A549 (cell line): Measurements from ENCODE around the gene SNTB2. TPM values are rescaled to one million over a fixed set of nuclear protein-coding genes. Genes with fewer than 3 reads are reported as not detected.

Source experiments
- ATAC-seq, 2 experiments: fragments of 200-7000 bp in 1 of 2; fragments of >200 bp in 1 of 2; cut with Nextera tagmentation in 1 of 2; cut with Tn5 transposase in 1 of 2; 3 replicates each; pipeline versions ENCODE4 v1.8.0 to v1.9.1; 2018 to 2020; ENCODE audit warnings: mild to moderate bottlenecking in 1 of 2, moderate library complexity in 1 of 2
- CTCF ChIA-PET: fragments of 300-600 bp; sonication (Branson Sonifier 250); formaldehyde crosslinking; extraction: SDS; loops from one replicate; lab custom pipeline; 2021; ENCODE audit warnings: antibody characterized with exemption, inconsistent platforms; lab: Yijun Ruan, JAX
- POLR2A ChIA-PET: fragments of 350-600 bp; formaldehyde crosslinking; extraction: SDS; loops from one replicate; lab custom pipeline; 2021; ENCODE audit warnings: antibody characterized with exemption, inconsistent platforms; lab: Yijun Ruan, JAX
- DNase-seq, 2 experiments: peaks; one replicate each; pipeline versions ENCODE4 v3.0.0 to v3.0.0-alpha.2; 2011 to 2016; ENCODE audit warnings: low read depth in 1 of 2, low spot score in 1 of 2
- FAIRE-seq: peaks from 2 replicates; lab custom pipeline; 2011; peaks lifted over from hg19 to GRCh38; lab: Jason Lieb, UNC
- H3K27ac ChIP-seq, 2 experiments: fragments of >200 bp; sonication (Bioruptor Twin); formaldehyde crosslinking; 3 replicates each; pipeline ENCODE4 v1.5.1; 2016 to 2017
- H3K4me1 ChIP-seq: fragments of >200 bp; sonication (Bioruptor Twin); formaldehyde crosslinking; 3 replicates; pipeline ENCODE4 v1.6.1; 2016
- H3K4me2 ChIP-seq: fragments of >200 bp; sonication (Bioruptor Twin); formaldehyde crosslinking; 3 replicates; pipeline ENCODE4 v1.6.1; 2016
- H3K4me3 ChIP-seq: fragments of >200 bp; sonication (Bioruptor Twin); formaldehyde crosslinking; 3 replicates; pipeline ENCODE4 v1.5.1; 2016
- H3K9me3 ChIP-seq: fragments of >200 bp; sonication (Bioruptor Twin); formaldehyde crosslinking; 3 replicates; pipeline ENCODE4 v1.6.1; 2016
- ATOH8 ChIP-seq: fragments of 250-450 bp; sonication (Bioruptor Pico); IDR thresholded peaks from 2 replicates; pipeline ENCODE4 v1.5.0; 2020; ENCODE audit warnings: low read depth, mild to moderate bottlenecking, moderate library complexity
- BHLHE40 ChIP-seq: IDR thresholded peaks from 2 replicates; pipeline ENCODE4 v1.6.1; 2012; ENCODE audit warnings: low read depth, low read length, inconsistent platforms
- CHD2 ChIP-seq: fragments of 150-350 bp; IDR thresholded peaks from 2 replicates; pipeline ENCODE4 v1.6.1; 2014; ENCODE audit warnings: low read length; ENCODE audit not compliant: partially characterized antibody
- CHD4 ChIP-seq: fragments of 200-600 bp; sonication (generic); IDR thresholded peaks from 2 replicates; pipeline ENCODE4 v1.6.1; 2016; ENCODE audit warnings: antibody characterized with exemption, mild to moderate bottlenecking, borderline replicate concordance
- E2F6 ChIP-seq: IDR thresholded peaks from 2 replicates; pipeline ENCODE4 v1.6.1; 2012; ENCODE audit warnings: low read depth, borderline replicate concordance
- EHF ChIP-seq: fragments of 250-450 bp; sonication (Bioruptor Pico); IDR thresholded peaks from 2 replicates; pipeline ENCODE4 v1.5.0; 2020; ENCODE audit warnings: mild to moderate bottlenecking
- EHMT2 ChIP-seq: fragments of 200-600 bp; sonication (generic); IDR thresholded peaks from 2 replicates; pipeline ENCODE4 v1.6.1; 2016; ENCODE audit warnings: antibody characterized with exemption, low read depth, mild to moderate bottlenecking, moderate library complexity
- EP300 ChIP-seq, 2 experiments: fragments of >200 bp; sonication (Bioruptor Twin); formaldehyde crosslinking; IDR thresholded peaks; 2 replicates in 1 of 2; 3 replicates in 1 of 2; pipeline ENCODE4 v1.6.1; 2016 to 2017
- ESRRA ChIP-seq: fragments of 150-350 bp; IDR thresholded peaks from 2 replicates; pipeline ENCODE4 v1.6.1; 2014; ENCODE audit warnings: mild to moderate bottlenecking, low read length, borderline replicate concordance
- FOSL2 ChIP-seq, 2 experiments: fragments of 450-650 bp in 1 of 2; fragments of >200 bp in 1 of 2; sonication (Bioruptor Twin) in 1 of 2; formaldehyde crosslinking; IDR thresholded peaks; 2 replicates each; pipeline versions ENCODE4 v1.5.0 to v1.6.1; 2016 to 2020; ENCODE audit warnings: mild to moderate bottlenecking in 1 of 2, moderate library complexity in 1 of 2
- GATA3 ChIP-seq: IDR thresholded peaks from 2 replicates; pipeline ENCODE4 v1.6.1; 2012; ENCODE audit warnings: borderline replicate concordance
- HES2 ChIP-seq: fragments of >200 bp; sonication (Bioruptor Twin); formaldehyde crosslinking; IDR thresholded peaks from 2 replicates; pipeline ENCODE4 v1.6.1; 2016
- HEYL ChIP-seq: fragments of 250-450 bp; sonication (Bioruptor Pico); IDR thresholded peaks from 2 replicates; pipeline ENCODE4 v1.8.0; 2021; ENCODE audit warnings: mild to moderate bottlenecking, moderate library complexity
- HOXA7 ChIP-seq: fragments of 250-450 bp; sonication (Bioruptor Pico); IDR thresholded peaks from 2 replicates; pipeline ENCODE4 v1.5.0; 2020; ENCODE audit warnings: mild to moderate bottlenecking, moderate library complexity
- JUNB ChIP-seq: fragments of >200 bp; sonication (Bioruptor Twin); formaldehyde crosslinking; IDR thresholded peaks from 2 replicates; pipeline ENCODE4 v1.6.1; 2016
- NFE2L2 ChIP-seq: fragments of 150-350 bp; conservative IDR thresholded peaks from 2 replicates; pipeline ENCODE4 v1.6.1; 2014; ENCODE audit warnings: low read length
- NR3C1 ChIP-seq: fragments of >200 bp; sonication (Bioruptor Twin); formaldehyde crosslinking; IDR thresholded peaks from 3 replicates; pipeline ENCODE4 v1.6.1; 2017
- PHF8 ChIP-seq: fragments of 200-600 bp; sonication (generic); IDR thresholded peaks from 2 replicates; pipeline ENCODE4 v1.6.1; 2016; ENCODE audit warnings: low read depth, mild to moderate bottlenecking, antibody characterized with exemption, moderate library complexity, borderline replicate concordance
- POLR2A ChIP-seq: IDR thresholded peaks from 2 replicates; pipeline ENCODE4 v1.6.1; 2012; ENCODE audit warnings: mild to moderate bottlenecking, low read length
- POLR2AphosphoS2 ChIP-seq: conservative IDR thresholded peaks from 2 replicates; pipeline ENCODE4 v1.6.1; 2012; ENCODE audit warnings: low read length, improper control_type of control experiment, inconsistent platforms
- RARB ChIP-seq: fragments of 250-450 bp; sonication (Bioruptor Pico); IDR thresholded peaks from 2 replicates; pipeline ENCODE4 v1.8.0; 2021; ENCODE audit warnings: mild to moderate bottlenecking, moderate library complexity
- SMC3 ChIP-seq: fragments of >200 bp; sonication (Bioruptor Twin); formaldehyde crosslinking; IDR thresholded peaks from 3 replicates; pipeline ENCODE4 v1.6.1; 2018; ENCODE audit warnings: inconsistent platforms
- SREBF2 ChIP-seq: fragments of 450-650 bp; IDR thresholded peaks from 2 replicates; pipeline ENCODE4 v1.6.1; 2014; ENCODE audit warnings: mild to moderate bottlenecking, moderate library complexity
- ZC3H11A ChIP-seq: fragments of 450-650 bp; IDR thresholded peaks from 2 replicates; pipeline ENCODE4 v1.6.1; 2014; ENCODE audit warnings: antibody characterized with exemption, mild to moderate bottlenecking
- ZNF302 ChIP-seq: fragments of 250-450 bp; sonication (Bioruptor Pico); IDR thresholded peaks from 2 replicates; pipeline ENCODE4 v1.9.0; 2021; ENCODE audit warnings: inconsistent platforms, mild to moderate bottlenecking, moderate library complexity
- WGBS: methylation state at CpG from one replicate; pipeline ENCODE4 v1.1.6; 2017; ENCODE audit errors: missing lambda C conversion rate; 5-methylcytosine and 5-hydroxymethylcytosine counted together
- polyA plus RNA-seq, 4 experiments: library from polyadenylated mRNA; depleted of rRNA in 3 of 4; stranded (reverse); fragments of >200 nt; fragmentation: RNase III in 1 of 4; extraction: RNeasy Plus Mini Kit Qiagen cat#74134 plus additional on column Dnase treatment in 1 of 4; gene quantifications; 2 replicates in 3 of 4; 3 replicates in 1 of 4; pipeline ENCODE4 v1.2.3, GENCODE V29; 2011 to 2017
- TF ChIP-seq, protein P1 (sequence below): fragments of 150-350 bp; IDR thresholded peaks from 2 replicates; pipeline ENCODE4 v1.6.1; 2014; ENCODE audit warnings: low read depth, mild to moderate bottlenecking, low read length
- TF ChIP-seq, protein P2 (sequence below): fragments of 250-450 bp; sonication (Bioruptor Pico); IDR thresholded peaks from 2 replicates; pipeline ENCODE4 v1.5.0; 2021; ENCODE audit warnings: mild to moderate bottlenecking, moderate library complexity, borderline replicate concordance

Gene SNTB2
- polyA plus RNA-seq, 2 of the 4 experiments (the other 2 are of a cell fraction), result 7.8 to 20.8 TPM

GRCh38 chr16:69319826-69320739 lies 133.1 kb downstream of the SNTB2 start:
- H3K4me1 ChIP-seq, result peaks cover 4% of the 10 kb centered on the region; the same call in 1 of the 3 replicates
- TF ChIP-seq EHMT2 (no peak), PHF8 (no peak), EP300 (IDR thresholded peaks at IDR 0.05) (no peak), POLR2A (no peak), CHD2 (no peak), ESRRA (no peak), RARB (CRISPR knock-in tag) (no peak), E2F6 (no peak), CHD4 (no peak), HOXA7 (CRISPR knock-in tag) (no peak), ZNF302 (no peak), FOSL2 (IDR thresholded peaks at IDR 0.05) (no peak), FOSL2 (CRISPR knock-in tag; IDR thresholded peaks at IDR 0.05) (no peak), POLR2AphosphoS2 (no peak), NR3C1 (no peak), ATOH8 (CRISPR knock-in tag) (no peak)
- TF ChIP-seq, protein P1, sequence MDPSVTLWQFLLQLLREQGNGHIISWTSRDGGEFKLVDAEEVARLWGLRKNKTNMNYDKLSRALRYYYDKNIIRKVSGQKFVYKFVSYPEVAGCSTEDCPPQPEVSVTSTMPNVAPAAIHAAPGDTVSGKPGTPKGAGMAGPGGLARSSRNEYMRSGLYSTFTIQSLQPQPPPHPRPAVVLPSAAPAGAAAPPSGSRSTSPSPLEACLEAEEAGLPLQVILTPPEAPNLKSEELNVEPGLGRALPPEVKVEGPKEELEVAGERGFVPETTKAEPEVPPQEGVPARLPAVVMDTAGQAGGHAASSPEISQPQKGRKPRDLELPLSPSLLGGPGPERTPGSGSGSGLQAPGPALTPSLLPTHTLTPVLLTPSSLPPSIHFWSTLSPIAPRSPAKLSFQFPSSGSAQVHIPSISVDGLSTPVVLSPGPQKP, result no peak
- TF ChIP-seq, protein P2, sequence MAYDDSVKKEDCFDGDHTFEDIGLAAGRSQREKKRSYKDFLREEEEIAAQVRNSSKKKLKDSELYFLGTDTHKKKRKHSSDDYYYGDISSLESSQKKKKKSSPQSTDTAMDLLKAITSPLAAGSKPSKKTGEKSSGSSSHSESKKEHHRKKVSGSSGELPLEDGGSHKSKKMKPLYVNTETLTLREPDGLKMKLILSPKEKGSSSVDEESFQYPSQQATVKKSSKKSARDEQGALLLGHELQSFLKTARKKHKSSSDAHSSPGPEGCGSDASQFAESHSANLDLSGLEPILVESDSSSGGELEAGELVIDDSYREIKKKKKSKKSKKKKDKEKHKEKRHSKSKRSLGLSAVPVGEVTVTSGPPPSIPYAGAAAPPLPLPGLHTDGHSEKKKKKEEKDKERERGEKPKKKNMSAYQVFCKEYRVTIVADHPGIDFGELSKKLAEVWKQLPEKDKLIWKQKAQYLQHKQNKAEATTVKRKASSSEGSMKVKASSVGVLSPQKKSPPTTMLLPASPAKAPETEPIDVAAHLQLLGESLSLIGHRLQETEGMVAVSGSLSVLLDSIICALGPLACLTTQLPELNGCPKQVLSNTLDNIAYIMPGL (CRISPR knock-in tag), result no peak
- H3K9me3 ChIP-seq, result no peaks in the 10 kb centered on the region
- ATAC-seq (no peak), DNase-seq (no peak), FAIRE-seq (no peak)
- POLR2A ChIA-PET, result no interaction called here
- no peak overlapping the region for H3K4me2 ChIP-seq
- WGBS, result 90% methylated on average over 28 of the region's 30 CpGs
- no peak overlapping the region for H3K27ac ChIP-seq
- no peak overlapping the region for H3K4me3 ChIP-seq
- CTCF ChIA-PET, result interaction anchor here (0.5 to 2.0 kb wide), 2 partner anchors 10 to 30 kb away, joined by 3 to 5 read pairs; no protein-coding TSS in a partner anchor

GRCh38 chr16:69320740-69321073 lies 133.7 kb downstream of the SNTB2 start:
- H3K9me3 ChIP-seq, result no peaks in the 10 kb centered on the region
- POLR2A ChIA-PET, result no interaction called here
- H3K27ac ChIP-seq, result no peak overlapping the region
- H3K4me2 ChIP-seq, result no peak overlapping the region
- no peak overlapping the region for H3K4me3 ChIP-seq
- no peak for TF ChIP-seq EHMT2
- no peak for TF ChIP-seq ZNF302
- TF ChIP-seq RARB (CRISPR knock-in tag), result no peak
- no peak for TF ChIP-seq GATA3
- no peak for TF ChIP-seq HEYL (CRISPR knock-in tag)
- TF ChIP-seq E2F6, result no peak
- TF ChIP-seq, protein P2 (CRISPR knock-in tag), result no peak
- TF ChIP-seq SMC3, result no peak
- no peak for TF ChIP-seq BHLHE40
- no peak for TF ChIP-seq JUNB
- no peak for TF ChIP-seq SREBF2
- TF ChIP-seq HES2, result no peak
- TF ChIP-seq EHF, result no peak
- no peak for TF ChIP-seq FOSL2 (IDR thresholded peaks at IDR 0.05)
- TF ChIP-seq FOSL2 (CRISPR knock-in tag; IDR thresholded peaks at IDR 0.05), result no peak
- no peak for TF ChIP-seq NFE2L2
- no peak for TF ChIP-seq ZC3H11A
- H3K4me1 ChIP-seq, result peaks cover 4% of the 10 kb centered on the region; the same call in 1 of the 3 replicates
- CTCF ChIA-PET, result no interaction called here
- no peak for FAIRE-seq
- no peak for ATAC-seq
- DNase-seq, result no peak
- WGBS, result 92% methylated on average over 13 of the region's 13 CpGs
